Esophagus squamous epithelium (tissue), 5 donors: ENCODE measurements around the gene CAMK2D. TPM values are rescaled to one million over a fixed set of nuclear protein-coding genes. Genes with fewer than 3 reads are reported as not detected.
A peak's percentile ranks its signal among the peaks of the same experiment; 100 is the strongest.

ENCODE experiments used
- DNase-seq: peaks from one replicate; lab custom pipeline; 2025; lab: John Stamatoyannopoulos, UW
- H3K27ac ChIP-seq, 4 donors: fragments of 200-600 bp; sonication (generic); one replicate each; pipeline ENCODE4 v1.5.1; 2016 to 2019; ENCODE audit warnings: mild to moderate bottlenecking in 1 of 4
- H3K27me3 ChIP-seq, 4 donors: fragments of 200-600 bp; sonication (generic); 1 replicate in 3 of 4; 2 replicates in 1 of 4; pipeline versions ENCODE4 v1.5.1 to v1.6.0; 2017 to 2021; ENCODE audit warnings: antibody characterized with exemption in 1 of 4
- H3K36me3 ChIP-seq, 3 donors: fragments of 200-600 bp; sonication (generic); one replicate each; pipeline ENCODE4 v1.5.1; 2016 to 2019
- H3K4me1 ChIP-seq, 3 donors: fragments of 200-600 bp; sonication (generic); one replicate each; pipeline ENCODE4 v1.5.1; 2017 to 2019
- H3K4me3 ChIP-seq, 4 donors: fragments of 200-600 bp; sonication (generic); 1 replicate in 3 of 4; 2 replicates in 1 of 4; pipeline ENCODE4 v1.5.1; 2016 to 2019; ENCODE audit warnings: mild to moderate bottlenecking in 2 of 4, moderate library complexity in 1 of 4
- H3K9me3 ChIP-seq, 3 donors: fragments of 200-600 bp; sonication (generic); one replicate each; pipeline ENCODE4 v1.5.1; 2016 to 2019
- CTCF ChIP-seq, 6 experiments: fragments of 450-650 bp in 4 of 6; fragments of 200-600 bp in 2 of 6; sonication (generic) in 2 of 6; IDR thresholded peaks; one replicate each; pipeline ENCODE4 v1.5.1; 2016 to 2019; ENCODE audit warnings: antibody characterized with exemption in 6 of 6, mild to moderate bottlenecking in 4 of 6, moderate library complexity in 4 of 6
- POLR2A ChIP-seq, 4 donors: fragments of 450-650 bp; IDR thresholded peaks; one replicate each; pipeline ENCODE4 v1.6.1; 2017; ENCODE audit warnings: antibody characterized with exemption in 4 of 4, mild to moderate bottlenecking in 4 of 4, moderate library complexity in 3 of 4
- WGBS, 2 donors: methylation state at CpG; one replicate each; pipeline ENCODE4 v1.1.5; 2018; 5-methylcytosine and 5-hydroxymethylcytosine counted together
- intact Hi-C: fragments of 100-400 bp; cut with DNase I; formaldehyde crosslinking; loops from one replicate; pipeline ENCODE4 v1.15.0; 2022
- total RNA-seq, 4 donors: library from RNA; depleted of rRNA; stranded (reverse); fragments of >200 nt; gene quantifications; one replicate each; pipeline ENCODE4 v1.1.0, GENCODE V29; 2016
- donor health status: DM: yes; HTN: yes; CAD: no.

The CAMK2D gene
- total RNA-seq, 4 donors from 2014 or later = 30.7 to 47.7 (median 38.2) TPM

- TF ChIP-seq CTCF (IDR thresholded peaks at IDR 0.05) = no peak
- TF ChIP-seq POLR2A (IDR thresholded peaks at IDR 0.05) = no peak
- no peaks in the 10 kb centered on the region for H3K9me3 ChIP-seq
- peak overlapping the region in 1 of 4 donors; percentile 47 for H3K27ac ChIP-seq
- H3K36me3 ChIP-seq = peaks cover 0 to 35% (median 0%) of the 10 kb centered on the region in 3 donors
- H3K4me3 ChIP-seq = no peak overlapping the region
- H3K27me3 ChIP-seq = no peaks in the 10 kb centered on the region
- no peak for DNase-seq
- peaks cover 0 to 18% (median 13%) of the 10 kb centered on the region in 3 donors for H3K4me1 ChIP-seq
- intact Hi-C loops = no loop called here
- 32 to 40% methylated on average over 4 of the region's 4 CpGs for WGBS, 2 donors
Observed at GRCh38 chr4:113452868-113453620, 308.5 kb downstream of the CAMK2D start.

GRCh38 chr4:113452152-113452551 is 309.4 kb downstream of the CAMK2D start:
- H3K27ac ChIP-seq = no peak overlapping the region
- H3K9me3 ChIP-seq = no peaks in the 10 kb centered on the region
- peaks cover 0 to 26% (median 22%) of the 10 kb centered on the region in 3 donors for H3K4me1 ChIP-seq
- no peaks in the 10 kb centered on the region for H3K27me3 ChIP-seq
- no peak for DNase-seq
- 87 to 92% methylated on average over 1 of the region's 1 CpG for WGBS, 2 donors
- H3K4me3 ChIP-seq = no peak overlapping the region
- TF ChIP-seq CTCF (IDR thresholded peaks at IDR 0.05) = no peak
- TF ChIP-seq POLR2A (IDR thresholded peaks at IDR 0.05) = no peak
- peaks cover 0 to 26% (median 0%) of the 10 kb centered on the region in 3 donors for H3K36me3 ChIP-seq
- intact Hi-C loops = no loop called here

GRCh38 chr4:113450295-113451080 is 311.1 kb downstream of the CAMK2D start:
- WGBS, 2 donors = 84 to 93% methylated on average over 3 to 5 of the region's 5 CpGs
- Histone ChIP-seq H3K27me3 (no peaks in the 10 kb centered on the region), H3K9me3 (no peaks in the 10 kb centered on the region), H3K4me1 (peaks cover 9 to 43% (median 30%) of the 10 kb centered on the region in 3 donors), H3K27ac (peak overlapping the region in 2 of 4 donors; percentile 56 to 58), H3K36me3 (peaks cover 0 to 9% (median 0%) of the 10 kb centered on the region in 3 donors), H3K4me3 (no peak overlapping the region)
- TF ChIP-seq CTCF (IDR thresholded peaks at IDR 0.05) (no peak), POLR2A (IDR thresholded peaks at IDR 0.05) (no peak)
- intact Hi-C loops = no loop called here
- DNase-seq = no peak

- no peaks in the 10 kb centered on the region for H3K9me3 ChIP-seq
- DNase-seq = no peak
- TF ChIP-seq POLR2A (IDR thresholded peaks at IDR 0.05) (no peak), CTCF (IDR thresholded peaks at IDR 0.05) (no peak)
- WGBS, 2 donors = 70 to 82% methylated on average over 1 of the region's 1 CpG
- no peaks in the 10 kb centered on the region for H3K27me3 ChIP-seq
- H3K4me3 ChIP-seq = no peak overlapping the region
- H3K36me3 ChIP-seq = peaks cover 0 to 3% (median 0%) of the 10 kb centered on the region in 3 donors
- H3K4me1 ChIP-seq = peaks cover 9 to 53% (median 32%) of the 10 kb centered on the region in 3 donors
- intact Hi-C loops = no loop called here
- peak overlapping the region in 2 of 4 donors; percentile 58 to 81 for H3K27ac ChIP-seq
Observed at GRCh38 chr4:113449410-113449974, 312.0 kb downstream of the CAMK2D start.
